DND-41 (cell line): Measurements from ENCODE around the gene CD320.
"Not testable (repeated sequence)": the region's sequence is repeated elsewhere in the genome, so short reads cannot be mapped to it uniquely, and the experiment has no call there.

ENCODE experiments used
- CTCF ChIP-seq: IDR thresholded peaks from 2 replicates; pipeline ENCODE4 v1.5.1; 2012; ENCODE audit warnings: borderline replicate concordance, low read length, moderate library complexity, mild to moderate bottlenecking; ENCODE audit not compliant: poor library complexity, severe bottlenecking; ENCODE audit errors: extremely low read depth
- EZH2 ChIP-seq: IDR thresholded peaks from 3 replicates; pipeline ENCODE4 v1.6.1; 2012; ENCODE audit warnings: borderline replicate concordance, low read depth, mild to moderate bottlenecking, moderate library complexity, low read length, inconsistent platforms; ENCODE audit not compliant: severe bottlenecking

- peak; percentile 14 for TF ChIP-seq CTCF
- TF ChIP-seq EZH2: not testable (repeated sequence)
Measured at GRCh38 chr19:8318835-8319234, 10.7 kb upstream of the CD320 start.
